IPS-20b (cell line): ENCODE data around the gene LY6G6D.

Experiments
- H3K27ac ChIP-seq: one replicate; pipeline ENCODE4 v1.5.1; 2013; ENCODE audit warnings: low read length
- H3K27me3 ChIP-seq: 2 replicates; pipeline ENCODE4 v1.6.1; 2013; ENCODE audit warnings: mild to moderate bottlenecking, low read length, inconsistent platforms; ENCODE audit not compliant: insufficient read depth
- H3K36me3 ChIP-seq: 2 replicates; pipeline ENCODE4 v1.6.1; 2013; ENCODE audit warnings: low read depth, mild to moderate bottlenecking, inconsistent platforms, low read length, moderate library complexity; ENCODE audit not compliant: insufficient read depth
- H3K4me1 ChIP-seq: 2 replicates; pipeline ENCODE4 v1.6.1; 2013; ENCODE audit warnings: mild to moderate bottlenecking, control low read depth, inconsistent platforms, low read length, moderate library complexity; ENCODE audit not compliant: insufficient read depth
- H3K4me3 ChIP-seq: 2 replicates; pipeline ENCODE4 v1.5.1; 2013; ENCODE audit warnings: mild to moderate bottlenecking, low read length, inconsistent platforms
- H3K9ac ChIP-seq: 2 replicates; pipeline ENCODE4 v1.6.1; 2013; ENCODE audit warnings: low read depth, mild to moderate bottlenecking, inconsistent platforms, low read length, moderate library complexity
- H3K9me3 ChIP-seq: 2 replicates; pipeline ENCODE4 v1.6.1; 2013; ENCODE audit warnings: mild to moderate bottlenecking, low read depth, low read length, inconsistent platforms; ENCODE audit not compliant: insufficient read depth

The LY6G6D gene

DNA sequence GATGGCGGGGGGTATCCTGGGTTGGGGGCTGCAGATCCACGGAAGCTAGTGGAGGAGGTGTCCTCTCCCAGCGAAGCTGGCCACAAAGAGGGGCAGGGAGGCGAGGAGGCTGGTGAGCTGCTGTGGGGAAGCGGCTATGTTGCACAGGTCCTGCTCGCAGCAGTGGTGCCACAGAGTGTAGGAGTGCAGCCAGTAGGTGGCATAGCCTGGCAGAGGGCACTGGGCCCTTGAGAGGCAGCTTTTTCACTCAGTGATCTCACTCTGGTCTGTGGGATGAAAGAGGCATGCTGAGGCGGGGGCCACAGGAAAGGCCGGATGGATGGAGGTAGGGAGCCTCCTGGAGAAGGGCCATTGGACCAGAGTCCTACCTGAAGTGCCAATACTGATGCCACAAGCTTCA, 2.9 kb upstream of the LY6G6D start:
- no peak overlapping the region for H3K27ac ChIP-seq
- H3K36me3 ChIP-seq: no peaks in the 10 kb centered on the region
- H3K27me3 ChIP-seq: no peaks in the 10 kb centered on the region
- no peaks in the 10 kb centered on the region for H3K9me3 ChIP-seq
- H3K9ac ChIP-seq: no peak overlapping the region
- H3K4me1 ChIP-seq: peaks cover 20% of the 10 kb centered on the region; the same call in 1 of the 2 replicates
- H3K4me3 ChIP-seq: no peak overlapping the region

DNA sequence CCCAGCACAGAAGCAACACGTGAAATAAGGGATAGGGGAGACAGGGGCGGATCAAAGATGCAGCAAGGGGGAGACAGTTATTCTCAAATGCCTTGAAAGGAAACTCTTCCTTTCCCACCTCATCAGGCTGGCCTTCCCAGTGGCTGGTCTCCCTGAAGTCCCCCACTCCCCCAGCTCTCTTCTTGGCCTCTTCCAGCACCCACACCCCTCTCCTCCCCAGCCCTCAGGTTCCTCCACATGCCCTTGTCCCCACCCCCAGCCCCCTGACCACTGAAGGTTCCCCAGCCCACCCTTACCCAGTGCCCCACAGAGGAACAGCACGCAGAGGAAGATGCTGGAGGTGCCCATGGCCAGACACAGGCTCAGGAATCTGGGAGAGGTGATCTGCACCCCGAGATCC, 1.7 kb upstream of the LY6G6D start:
- H3K27me3 ChIP-seq: no peaks in the 10 kb centered on the region
- no peaks in the 10 kb centered on the region for H3K36me3 ChIP-seq
- H3K4me1 ChIP-seq: peaks cover 27% of the 10 kb centered on the region; the same call in 1 of the 2 replicates
- H3K27ac ChIP-seq: no peak overlapping the region
- H3K9me3 ChIP-seq: no peaks in the 10 kb centered on the region
- H3K4me3 ChIP-seq: 0 out of 2 replicates have a peak overlapping the region, but pooled peaks have one; percentile 33
- H3K9ac ChIP-seq: peak overlapping the region; percentile 66; the same call in 1 of the 2 replicates

DNA sequence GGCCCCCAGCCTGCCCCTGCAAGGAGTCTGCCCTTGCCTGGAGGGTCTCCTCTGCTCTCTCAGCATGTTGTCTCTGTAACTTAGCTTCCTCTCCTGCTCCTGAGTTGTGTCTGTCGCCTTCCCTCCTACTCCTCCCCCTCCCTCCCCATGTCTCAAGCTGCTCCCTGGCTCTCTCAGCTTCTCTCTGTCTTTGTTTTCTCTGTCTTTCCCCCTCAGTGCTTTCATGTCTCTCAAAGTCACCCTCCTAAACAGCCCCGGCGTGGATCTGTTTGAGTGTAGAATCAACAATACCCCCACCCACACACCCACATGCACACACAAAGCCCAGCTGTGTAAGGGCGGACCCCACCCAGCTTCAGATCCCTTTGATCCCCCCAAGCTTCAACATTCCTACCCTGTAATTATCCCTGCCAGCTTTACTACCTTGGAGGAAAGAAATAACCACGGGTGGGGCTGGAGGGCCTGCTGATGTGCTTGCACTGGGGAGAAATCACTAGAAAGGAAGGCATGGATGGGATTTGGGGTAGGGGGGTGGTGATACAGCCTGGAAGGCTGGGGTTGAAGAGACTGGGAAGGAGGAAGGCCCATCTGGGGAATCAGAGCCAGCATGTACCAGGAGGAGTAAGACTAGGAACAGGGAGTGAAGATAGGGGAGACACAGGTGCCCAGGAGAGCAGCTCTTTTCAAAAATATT, 1.0 kb upstream of the LY6G6D start:
- Histone ChIP-seq H3K4me3 (peak overlapping the region; percentile 33; the same call in 1 of the 2 replicates), H3K27me3 (no peaks in the 10 kb centered on the region), H3K36me3 (no peaks in the 10 kb centered on the region), H3K4me1 (peaks cover 30% of the 10 kb centered on the region; the same call in 1 of the 2 replicates), H3K9ac (peak overlapping the region; percentile 66; the same call in 1 of the 2 replicates), H3K27ac (no peak overlapping the region), H3K9me3 (no peaks in the 10 kb centered on the region)

DNA sequence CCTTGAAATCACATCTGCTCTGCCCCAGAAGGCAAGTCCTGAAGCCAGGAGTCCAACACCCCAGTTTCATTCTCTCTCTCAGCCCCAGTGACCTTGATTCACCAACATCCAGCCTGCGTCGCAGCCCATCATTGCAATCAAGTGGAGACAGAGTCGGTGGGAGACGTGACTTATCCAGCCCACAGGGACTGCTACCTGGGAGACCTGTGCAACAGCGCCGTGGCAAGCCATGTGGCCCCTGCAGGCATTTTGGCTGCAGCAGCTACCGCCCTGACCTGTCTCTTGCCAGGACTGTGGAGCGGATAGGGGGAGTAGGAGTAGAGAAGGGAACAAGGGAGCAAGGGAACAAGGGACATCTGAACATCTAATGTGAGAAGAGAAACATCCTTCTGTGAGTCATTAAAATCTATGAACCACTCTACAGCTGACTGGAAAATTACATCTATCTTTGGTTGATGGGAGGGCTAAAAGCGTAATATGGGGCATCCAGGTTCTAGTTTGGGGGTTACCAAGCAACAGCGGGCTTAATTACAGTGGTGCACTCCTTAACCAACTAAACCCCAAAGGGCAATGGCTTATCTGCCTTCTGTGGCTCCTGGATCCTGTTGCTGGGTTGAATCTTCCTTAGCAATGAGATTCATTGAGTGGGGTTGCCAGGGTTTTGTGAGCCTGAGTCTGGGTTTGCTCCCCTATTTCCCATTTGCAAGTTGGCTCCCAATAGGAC, 2.5 kb downstream of the LY6G6D start:
- Histone ChIP-seq H3K9me3 (no peaks in the 10 kb centered on the region), H3K9ac (peak overlapping the region; percentile 3; the same call in 1 of the 2 replicates), H3K36me3 (no peaks in the 10 kb centered on the region), H3K27me3 (no peaks in the 10 kb centered on the region), H3K27ac (no peak overlapping the region), H3K4me1 (peaks cover 30% of the 10 kb centered on the region; the same call in 1 of the 2 replicates), H3K4me3 (no peak overlapping the region)

DNA sequence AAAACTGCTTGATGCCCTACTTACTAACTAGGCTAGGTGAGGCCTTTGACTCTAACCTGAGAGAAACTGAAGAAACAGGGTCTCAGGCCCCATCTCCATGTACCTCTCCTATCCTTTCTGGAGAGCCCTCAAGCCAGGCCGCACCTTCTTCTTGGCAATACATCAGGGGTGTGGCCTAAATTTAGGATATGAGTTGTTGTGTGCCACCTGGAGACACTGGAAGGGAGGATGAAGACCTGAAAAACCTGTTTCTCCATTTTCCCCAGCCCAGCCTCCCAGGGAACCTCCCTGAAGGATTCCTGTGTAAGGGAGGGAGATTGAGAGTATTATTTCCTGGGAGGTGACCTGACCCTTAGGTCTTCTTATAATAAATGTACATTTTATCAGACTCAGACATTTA, 3.1 kb downstream of the LY6G6D start:
- Histone ChIP-seq H3K27me3 (no peaks in the 10 kb centered on the region), H3K4me3 (no peak overlapping the region), H3K9me3 (no peaks in the 10 kb centered on the region), H3K4me1 (peaks cover 28% of the 10 kb centered on the region; the same call in 1 of the 2 replicates), H3K27ac (no peak overlapping the region), H3K36me3 (no peaks in the 10 kb centered on the region), H3K9ac (no peak overlapping the region)

DNA sequence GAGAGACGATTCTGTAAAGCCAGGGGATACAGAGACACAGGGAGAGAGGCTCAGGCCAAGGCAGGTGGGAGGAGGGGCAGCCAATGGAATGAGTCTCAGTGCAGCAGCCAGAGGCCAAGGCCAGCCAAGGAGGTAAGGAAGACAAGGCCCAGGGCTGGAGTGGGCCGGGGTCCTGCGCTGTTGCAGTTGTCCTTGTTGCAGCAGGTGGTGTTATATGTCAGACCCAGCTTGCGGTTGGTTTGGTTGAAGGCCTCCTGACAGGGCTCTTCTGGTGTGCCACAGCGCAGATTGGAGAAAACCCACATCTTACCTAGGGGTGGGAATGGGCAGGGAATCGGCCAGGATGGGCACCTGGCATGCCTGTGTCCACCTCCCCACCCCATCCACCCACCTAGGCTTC, 3.9 kb downstream of the LY6G6D start:
- H3K4me3 ChIP-seq: no peak overlapping the region
- H3K27ac ChIP-seq: no peak overlapping the region
- no peaks in the 10 kb centered on the region for H3K9me3 ChIP-seq
- no peaks in the 10 kb centered on the region for H3K36me3 ChIP-seq
- H3K9ac ChIP-seq: no peak overlapping the region
- peaks cover 21% of the 10 kb centered on the region; the same call in 1 of the 2 replicates for H3K4me1 ChIP-seq
- no peaks in the 10 kb centered on the region for H3K27me3 ChIP-seq

DNA sequence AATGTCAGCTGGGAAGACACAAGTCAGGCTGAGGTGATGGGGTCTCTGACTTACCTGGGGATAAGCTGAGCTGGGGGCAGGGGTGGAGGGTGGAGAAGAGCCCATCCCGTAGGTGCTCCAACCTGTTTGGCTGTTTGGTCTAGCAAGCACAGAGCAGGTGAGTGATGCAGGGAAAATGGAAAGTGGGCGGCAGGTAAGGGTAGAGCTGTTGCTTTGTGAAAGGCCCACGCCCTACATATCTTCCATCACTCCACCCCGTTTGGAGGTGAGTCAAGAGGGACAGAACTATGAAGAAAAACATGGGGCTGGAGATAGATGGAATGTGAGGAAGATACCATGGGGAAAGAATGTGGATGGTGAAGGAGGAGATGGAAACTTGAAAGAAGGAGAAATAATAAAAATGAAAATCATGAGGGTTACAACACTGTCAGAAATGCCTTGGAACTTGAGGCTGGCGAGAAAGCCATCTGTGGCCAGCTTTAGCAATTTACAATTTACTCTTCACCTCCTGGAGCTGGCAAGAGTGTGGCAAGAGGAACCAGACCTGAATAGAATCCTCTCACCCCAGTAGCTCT, 5.1 kb downstream of the LY6G6D start:
- Histone ChIP-seq H3K9ac (no peak overlapping the region), H3K4me1 (peaks cover 10% of the 10 kb centered on the region; the same call in 1 of the 2 replicates), H3K36me3 (no peaks in the 10 kb centered on the region), H3K27me3 (no peaks in the 10 kb centered on the region), H3K4me3 (no peak overlapping the region), H3K27ac (no peak overlapping the region), H3K9me3 (no peaks in the 10 kb centered on the region)

DNA sequence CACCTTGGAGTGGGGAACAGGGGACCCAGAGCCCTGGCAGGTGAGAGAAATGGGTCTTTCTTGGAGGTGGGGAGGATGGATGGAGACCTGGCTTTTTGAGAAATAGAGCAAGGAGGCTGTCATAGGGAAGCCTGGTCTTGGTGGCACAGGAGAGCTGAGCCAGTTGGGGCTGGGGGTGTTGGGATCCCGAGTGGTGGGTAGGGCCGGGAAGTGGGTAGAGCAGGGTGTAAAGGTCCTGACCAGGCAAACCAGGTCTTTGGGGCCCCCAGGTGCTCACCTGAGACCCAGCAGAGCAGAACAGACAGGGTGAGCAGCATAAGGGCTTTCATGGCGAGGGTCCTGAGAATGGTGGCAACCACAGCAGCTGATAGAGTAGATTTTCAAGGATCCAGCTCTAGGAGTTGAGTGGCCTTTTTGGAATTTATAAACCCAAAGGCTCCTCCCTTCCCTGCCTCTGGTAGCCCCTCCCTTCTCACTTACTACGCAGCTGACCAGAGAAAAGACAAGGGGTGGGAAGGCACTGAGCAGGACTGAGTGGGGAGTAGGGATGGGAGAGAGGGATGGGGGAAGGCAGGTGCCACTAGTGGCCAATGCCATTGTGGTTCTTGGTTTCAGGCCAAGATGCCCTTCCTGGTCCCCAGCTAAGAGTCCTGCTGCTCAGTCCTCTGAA, 6.3 kb downstream of the LY6G6D start, which contains the start of gene LY6G6C:
TSS of gene LY6G6C (minus strand) at position 396 of the 670 bp plus-strand sequence. CDS start at position 329, 67 bp downstream.
- Histone ChIP-seq H3K4me1 (peaks cover 10% of the 10 kb centered on the region; the same call in 1 of the 2 replicates), H3K27ac (no peak within 1 kb of the TSS), H3K27me3 (no peaks in the 10 kb centered on the region), H3K36me3 (peaks cover 9% of the 10 kb centered on the region), H3K4me3 (no peak within 1 kb of the TSS), H3K9ac (no peak within 1 kb of the TSS), H3K9me3 (no peaks in the 10 kb centered on the region)

DNA sequence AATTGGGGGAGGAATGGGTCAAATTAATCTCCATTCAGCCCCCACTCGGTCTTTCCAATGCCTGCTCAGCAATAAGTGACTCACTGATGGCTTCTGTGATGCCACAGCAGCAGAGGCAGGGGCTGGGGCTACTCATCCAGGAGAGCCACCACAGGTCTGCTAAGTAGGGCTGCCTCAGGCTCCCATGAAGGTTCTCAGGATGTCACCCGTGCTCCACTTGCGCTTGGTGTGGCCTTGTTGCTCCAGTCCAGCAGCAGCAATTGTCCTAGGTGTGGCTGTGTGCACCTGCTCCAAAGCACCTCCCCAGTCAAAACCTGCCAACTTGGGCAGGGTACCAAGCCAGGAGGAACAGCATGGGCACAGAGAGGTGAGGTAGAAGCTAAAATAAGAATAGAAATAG, 7.0 kb downstream of the LY6G6D start:
- H3K36me3 ChIP-seq: peaks cover 16% of the 10 kb centered on the region
- no peak overlapping the region for H3K9ac ChIP-seq

DNA sequence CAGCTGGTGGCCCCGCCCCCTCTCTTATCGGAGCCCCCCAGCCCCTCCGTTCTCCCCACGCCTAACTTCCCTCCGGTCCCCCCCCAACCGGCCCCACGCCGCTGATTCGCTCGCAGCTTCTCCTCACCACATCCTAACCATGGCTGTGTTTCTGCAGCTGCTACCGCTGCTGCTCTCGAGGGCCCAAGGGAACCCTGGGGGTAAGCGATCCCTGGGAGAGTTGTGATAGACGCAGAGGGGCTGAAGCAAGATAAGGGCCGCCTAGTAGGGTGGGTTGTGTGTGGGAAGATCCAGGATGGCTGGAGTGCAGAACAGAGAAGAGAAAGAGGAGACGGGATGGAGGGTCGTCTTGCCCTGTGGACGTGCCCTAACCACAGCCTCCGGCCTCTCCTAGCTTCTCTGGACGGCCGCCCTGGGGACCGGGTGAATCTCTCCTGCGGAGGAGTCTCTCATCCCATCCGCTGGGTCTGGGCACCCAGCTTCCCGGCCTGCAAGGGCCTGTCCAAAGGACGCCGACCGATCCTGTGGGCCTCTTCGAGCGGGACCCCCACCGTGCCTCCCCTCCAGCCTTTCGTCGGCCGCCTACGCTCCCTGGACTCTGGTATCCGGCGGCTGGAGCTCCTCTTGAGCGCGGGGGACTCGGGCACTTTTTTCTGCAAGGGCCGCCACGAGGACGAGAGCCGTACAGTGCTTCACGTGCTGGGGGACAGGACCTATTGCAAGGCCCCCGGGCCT, 8.3 kb downstream of the LY6G6D start, which contains the start of gene MPIG6B:
TSS of gene MPIG6B (plus strand) at position 129 of the 735 bp plus-strand sequence. CDS start at position 140, 11 bp downstream.
- Histone ChIP-seq H3K9ac (no peak within 1 kb of the TSS), H3K27ac (no peak within 1 kb of the TSS), H3K4me1 (0 out of 2 replicates have a peak, but pooled peaks cover 3% of the 10 kb centered on the region), H3K36me3 (peaks cover 25% of the 10 kb centered on the region), H3K9me3 (no peaks in the 10 kb centered on the region), H3K27me3 (no peaks in the 10 kb centered on the region), H3K4me3 (no peak within 1 kb of the TSS)

More for the DNA sequence above, 7.0 kb downstream of the LY6G6D start:
- no peaks in the 10 kb centered on the region for H3K9me3 ChIP-seq
- H3K27ac ChIP-seq: no peak overlapping the region
- H3K4me1 ChIP-seq: peaks cover 10% of the 10 kb centered on the region; the same call in 1 of the 2 replicates
- no peaks in the 10 kb centered on the region for H3K27me3 ChIP-seq
- H3K4me3 ChIP-seq: no peak overlapping the region
